Left cardiac atrium (tissue), 4 donors: ENCODE data around the gene FBXL7. TPM values are rescaled to one million over a fixed set of nuclear protein-coding genes. Genes with fewer than 3 reads are reported as not detected.
A peak's percentile ranks its signal among the peaks of the same experiment; 100 is the strongest.

Source experiments
- ATAC-seq, 2 donors: fragments of 200-7000 bp; cut with Tn5 transposase; one replicate each; pipeline ENCODE4 v1.9.1; 2020; ENCODE audit warnings: mild to moderate bottlenecking in 2 of 2, moderate library complexity in 2 of 2
- DNase-seq: peaks from one replicate; pipeline ENCODE4 v3.0.0-alpha.2; 2020
- intact Hi-C, 2 donors: fragments of 100-400 bp; cut with DNase I; formaldehyde crosslinking; loops; one replicate each; pipeline versions ENCODE4 v1.14.1 to v1.15.1; 2022 to 2023
- total RNA-seq, 2 donors: library from RNA; stranded (reverse); fragmentation: NEBNext Ultra II Directional; extraction: Animal tissue kit (Norgen Biotek cat#: 25700); gene quantifications; one replicate each; pipeline ENCODE4 v1.2.1, GENCODE V29; 2021
- donor health status: DM: no; HTN: yes; CAD: no.
- donor health status: DM: no; HTN: yes; CAD: no; lungs with severe emphysema.
- donor health status: DM: yes; HTN: yes; CAD: no.
- donor health status: Dilated cardiomyopathy.

The FBXL7 gene
- total RNA-seq, 2 donors from 2014 or later = 18.1 to 19.8 TPM

DNA sequence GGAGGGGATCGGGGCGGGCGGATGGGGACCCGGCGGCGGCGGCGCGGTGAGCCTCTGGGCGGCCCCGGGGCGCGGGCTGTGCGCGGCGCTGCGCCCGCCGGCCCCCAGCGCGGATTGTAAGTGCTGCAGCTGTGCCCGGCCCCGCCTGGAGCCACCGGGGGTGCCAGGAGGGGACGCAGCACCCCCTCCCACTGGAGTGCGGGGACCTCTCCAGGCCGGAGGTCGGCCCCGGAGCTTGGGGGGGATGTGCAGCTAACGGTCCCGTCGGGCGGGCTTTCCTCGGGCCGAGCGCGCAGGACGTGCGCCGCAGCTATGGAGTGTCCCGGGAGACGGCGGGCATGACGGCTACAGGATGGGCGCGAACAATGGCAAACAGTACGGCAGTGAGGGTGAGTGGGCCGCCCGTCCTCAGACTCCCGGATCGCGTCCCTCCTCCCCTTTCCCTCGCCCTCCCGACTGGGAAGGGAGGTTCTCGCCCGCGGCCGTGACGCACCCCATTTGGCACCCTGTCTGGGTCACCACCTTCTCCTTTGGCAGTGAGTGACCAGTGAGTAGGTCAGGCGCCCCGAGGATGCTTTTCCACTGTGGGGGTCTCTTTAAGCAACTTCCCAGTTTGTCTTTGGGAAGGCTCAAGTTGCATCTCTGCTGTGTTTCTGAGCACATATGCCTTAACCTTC lies 483 bp downstream of the FBXL7 start:
- DNase-seq (peak; percentile 83), ATAC-seq (peak; percentile 55 to 70)
- intact Hi-C loops = loop anchor here in 1 of 2 donors (10.0 kb wide), 1 partner anchor 324 kb away; no protein-coding TSS in a partner anchor

DNA sequence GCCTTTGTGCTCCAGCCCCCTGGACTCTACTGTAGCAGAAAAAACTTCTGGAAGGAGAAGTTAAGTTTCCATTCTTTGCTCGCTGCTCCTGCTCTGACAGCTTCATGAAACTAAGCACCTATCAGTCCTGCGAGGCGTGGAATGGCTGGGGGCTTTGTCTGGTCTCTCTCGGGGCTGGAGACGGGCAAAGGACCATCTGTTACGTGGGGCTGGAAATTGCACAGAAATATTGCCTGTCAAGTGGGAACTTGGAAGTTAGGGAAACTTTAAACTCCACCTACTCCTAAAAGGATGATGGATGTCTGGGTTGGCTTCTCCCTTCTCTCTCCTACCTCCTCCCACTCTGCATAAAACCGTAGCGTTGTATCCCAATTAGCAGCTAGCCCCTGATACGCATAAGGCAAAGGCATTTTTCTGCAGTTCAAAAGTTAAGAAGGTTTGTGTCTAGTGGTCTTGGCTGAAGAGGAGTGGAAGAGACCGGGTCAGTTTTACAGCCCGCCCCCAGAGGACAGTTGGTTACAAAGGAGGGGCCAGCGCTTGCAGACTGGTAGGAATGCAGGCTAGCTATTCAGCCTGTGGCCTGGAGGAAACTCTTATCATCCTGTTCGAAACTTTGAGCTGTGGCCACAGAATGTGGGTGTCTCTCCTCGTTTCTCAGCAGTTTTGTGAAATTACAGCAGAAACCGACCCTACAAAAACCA lies 1.3 kb downstream of the FBXL7 start:
- intact Hi-C loops = loop anchor here in 1 of 2 donors (10.0 kb wide), 1 partner anchor 324 kb away; no protein-coding TSS in a partner anchor
- DNase-seq (peak; percentile 59), ATAC-seq (peak; percentile 74 to 84)

- intact Hi-C loops = loop anchor here in 1 of 2 donors (10.0 kb wide), 1 partner anchor 323 kb away; no protein-coding TSS in a partner anchor
- ATAC-seq = peak in 1 of 2 donors; percentile 28
Observed at GRCh38 chr5:15502208-15502607, 2.2 kb downstream of the FBXL7 start.

GRCh38 chr5:15506146-15506545 lies 6.2 kb downstream of the FBXL7 start:
- DNase-seq = no peak
- intact Hi-C loops = loop anchor here in 1 of 2 donors (10.0 kb wide), 1 partner anchor 319 kb away; no protein-coding TSS in a partner anchor
- ATAC-seq = no peak

More at GRCh38 chr5:15502208-15502607, 2.2 kb downstream of the FBXL7 start:
- no peak for DNase-seq

GRCh38 chr5:15506897-15507296 lies 6.9 kb downstream of the FBXL7 start:
- DNase-seq (no peak), ATAC-seq (no peak)
- intact Hi-C loops = loop anchor here in 1 of 2 donors (10.0 kb wide), 1 partner anchor 318 kb away; no protein-coding TSS in a partner anchor

- ATAC-seq (no peak), DNase-seq (no peak)
- intact Hi-C loops = no loop called here
Observed at GRCh38 chr5:15510092-15510491, 10.1 kb downstream of the FBXL7 start.

DNA sequence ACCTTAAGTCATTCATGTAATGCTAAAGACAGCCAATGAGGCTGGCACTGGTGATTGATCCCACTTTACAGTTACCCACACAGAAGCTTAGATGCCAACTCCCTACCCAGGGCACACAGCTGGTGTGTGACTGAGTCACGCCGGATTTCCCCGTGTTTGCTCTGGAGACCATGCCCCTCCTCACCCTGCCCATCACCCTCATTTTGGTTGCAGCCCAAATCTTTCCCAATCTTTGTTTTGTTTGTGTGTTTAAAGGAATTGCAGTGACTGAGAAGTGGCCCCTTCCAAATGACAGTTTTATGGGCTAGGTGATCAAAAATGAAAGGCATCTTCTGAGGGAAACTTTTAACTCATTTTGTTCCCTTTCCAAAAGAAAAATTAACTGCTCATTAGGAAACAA lies 10.9 kb downstream of the FBXL7 start:
- ATAC-seq (peak in 1 of 2 donors; percentile 62), DNase-seq (no peak)
- intact Hi-C loops = no loop called here

GRCh38 chr5:15513431-15513830 lies 13.5 kb downstream of the FBXL7 start:
- intact Hi-C loops = no loop called here
- no peak for DNase-seq
- no peak for ATAC-seq

DNA sequence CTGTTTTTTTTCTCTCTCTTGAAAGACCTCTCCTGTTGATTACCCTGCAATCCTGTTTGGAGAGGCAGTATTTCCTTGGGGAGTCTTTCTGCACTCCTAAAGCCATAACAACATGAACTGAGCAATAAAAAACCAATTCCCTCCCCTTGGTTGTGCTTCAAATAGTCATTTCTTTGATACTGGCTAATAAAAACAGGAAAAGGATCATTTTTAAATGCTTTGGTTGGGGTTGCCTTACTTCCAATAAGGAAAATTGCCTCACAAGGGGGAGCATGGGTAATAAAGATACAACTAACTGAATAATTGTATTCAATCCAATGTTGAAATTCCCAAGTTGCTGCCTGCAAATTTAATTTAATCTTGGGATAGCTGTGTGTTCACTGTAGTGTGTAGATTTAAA lies 13.9 kb downstream of the FBXL7 start:
- intact Hi-C loops = no loop called here
- ATAC-seq (no peak), DNase-seq (no peak)

- intact Hi-C loops = no loop called here
- DNase-seq (no peak), ATAC-seq (peak in 1 of 2 donors; percentile 19)
Observed at GRCh38 chr5:15515229-15515628, 15.2 kb downstream of the FBXL7 start.

- DNase-seq = no peak
- no peak for ATAC-seq
- intact Hi-C loops = no loop called here
Observed at GRCh38 chr5:15516486-15516885, 16.5 kb downstream of the FBXL7 start.

DNA sequence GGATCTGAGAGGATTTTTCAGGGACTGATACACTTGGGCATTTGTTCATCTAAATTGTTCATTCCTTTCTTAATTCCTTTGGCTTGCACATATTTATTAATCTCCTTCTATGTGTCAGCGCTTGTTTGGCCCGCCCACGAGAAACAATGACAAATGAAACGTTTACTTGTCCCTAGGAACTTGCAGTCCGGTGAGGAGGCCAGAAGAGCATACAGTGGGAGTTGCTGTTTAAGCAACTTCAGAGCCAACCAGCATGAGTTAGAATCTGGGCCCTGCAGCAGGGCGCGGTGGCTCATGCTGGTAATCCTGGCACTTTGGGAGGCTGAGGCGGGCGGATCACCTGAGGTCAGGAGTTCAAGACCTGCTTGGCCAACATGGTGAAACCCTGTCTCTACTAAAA lies 18.8 kb downstream of the FBXL7 start:
- intact Hi-C loops = no loop called here
- no peak for ATAC-seq

DNA sequence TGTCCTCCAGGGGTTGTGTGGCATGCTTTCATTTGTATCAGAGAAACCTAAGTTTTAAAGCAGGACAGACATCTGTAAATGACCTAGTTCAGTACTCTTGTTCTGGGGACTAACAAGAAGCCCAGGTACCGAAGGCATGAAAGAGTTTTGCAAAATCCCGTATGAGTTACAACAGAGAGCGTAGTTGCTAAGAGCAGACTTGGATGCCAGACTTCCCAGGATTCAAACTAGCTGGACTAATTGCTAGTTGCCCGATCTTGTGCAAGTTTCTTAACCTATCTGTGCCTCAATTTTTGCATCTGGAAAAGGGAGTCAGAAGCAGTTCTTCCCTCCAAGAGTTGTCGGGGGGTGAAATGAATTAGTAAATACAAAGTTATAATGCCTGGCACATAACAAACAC lies 20.9 kb downstream of the FBXL7 start:
- ATAC-seq (no peak), DNase-seq (no peak)
- intact Hi-C loops = no loop called here

More for the DNA sequence above, 18.8 kb downstream of the FBXL7 start:
- DNase-seq = no peak

DNA sequence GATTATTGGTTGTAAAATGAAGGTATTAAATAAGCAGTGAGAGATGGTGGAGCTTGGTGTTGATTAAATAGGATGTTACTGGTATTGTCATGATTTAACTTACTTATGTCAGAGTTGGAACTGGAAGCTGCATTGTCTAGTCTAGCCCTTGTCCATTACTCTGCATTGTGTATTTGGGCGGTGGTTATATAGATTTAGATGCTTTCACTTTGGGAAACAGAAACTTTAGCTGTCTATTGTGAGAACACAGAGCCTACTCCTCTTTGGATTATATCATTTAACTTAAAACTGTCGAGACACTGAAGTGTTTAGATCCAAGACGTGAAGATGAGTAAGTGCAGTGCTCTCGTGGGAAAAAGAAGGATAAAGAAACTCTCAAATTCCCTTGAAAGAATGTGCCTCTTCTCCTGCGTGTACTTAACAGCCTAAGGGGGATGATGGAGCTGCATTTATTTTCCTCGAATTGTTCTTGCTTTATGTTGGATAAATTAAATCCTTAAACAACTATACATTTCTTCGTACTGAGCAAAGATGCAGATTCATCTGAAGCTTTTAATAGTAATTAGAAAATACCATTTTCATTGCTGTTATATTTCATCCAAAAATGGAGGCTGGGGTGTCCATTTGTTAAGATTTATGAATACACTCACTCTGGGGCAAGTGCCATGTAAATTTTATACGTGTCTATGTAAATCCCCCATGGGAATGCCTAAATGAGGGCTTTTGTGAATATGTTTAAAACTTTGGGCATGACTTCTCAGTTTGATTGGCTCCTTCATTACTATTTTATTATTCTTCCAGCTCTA lies 21.6 kb downstream of the FBXL7 start:
- intact Hi-C loops = no loop called here
- DNase-seq = no peak
- ATAC-seq = no peak

DNA sequence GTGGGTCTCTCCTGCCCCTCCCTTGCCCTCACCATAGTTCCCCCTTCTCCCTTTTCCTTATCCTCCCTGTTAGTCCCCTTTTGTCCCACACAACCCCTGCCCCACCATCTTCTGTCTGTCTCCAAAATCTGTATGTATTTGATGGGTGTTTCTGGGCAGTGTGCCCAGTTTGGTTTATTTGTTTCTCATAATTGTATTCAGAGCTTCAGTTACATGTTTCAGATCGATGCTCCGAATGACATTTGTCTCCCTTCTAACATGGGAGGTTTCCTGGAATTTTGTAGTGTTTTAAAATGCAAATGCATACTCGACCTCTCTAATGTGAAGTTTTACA lies 22.2 kb downstream of the FBXL7 start:
- intact Hi-C loops = no loop called here
- no peak for DNase-seq
- no peak for ATAC-seq

- intact Hi-C loops = no loop called here
- ATAC-seq (no peak), DNase-seq (no peak)
Observed at GRCh38 chr5:15524712-15525111, 24.7 kb downstream of the FBXL7 start.

- DNase-seq (no peak), ATAC-seq (no peak)
- intact Hi-C loops = no loop called here
Observed at GRCh38 chr5:15525703-15526275, 25.8 kb downstream of the FBXL7 start.

DNA sequence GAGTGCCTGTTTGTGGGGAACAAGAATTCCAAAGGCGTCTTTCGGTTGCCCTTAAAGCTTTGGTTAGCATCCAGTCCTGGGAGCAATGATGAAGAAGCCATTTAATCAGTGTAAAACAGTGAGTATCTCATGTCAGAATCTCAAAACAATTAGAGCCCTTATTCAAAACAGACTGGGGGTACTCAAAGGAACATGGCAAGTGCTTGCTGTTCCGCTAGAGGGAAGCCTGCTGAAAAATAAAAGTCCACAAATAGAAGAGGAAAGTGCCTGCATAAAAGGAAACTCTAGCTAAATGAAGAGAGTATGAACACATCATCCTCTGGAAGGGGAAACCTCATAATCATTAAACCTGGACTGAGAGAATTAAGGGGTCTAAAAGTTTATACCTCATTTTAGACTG lies 26.4 kb downstream of the FBXL7 start:
- no peak for ATAC-seq
- intact Hi-C loops = no loop called here
- DNase-seq = no peak

GRCh38 chr5:15528476-15528875 lies 28.5 kb downstream of the FBXL7 start:
- ATAC-seq (no peak), DNase-seq (no peak)
- intact Hi-C loops = no loop called here
